PC-3 (cell line): ENCODE results near the gene HEMGN. TPM values are rescaled to one million over a fixed set of nuclear protein-coding genes. Genes with fewer than 3 reads are reported as not detected.

Source experiments
- ATAC-seq: fragments of 200-7000 bp; cut with Tn5 transposase; 2 replicates; pipeline ENCODE4 v1.9.1; 2020; ENCODE audit warnings: mild to moderate bottlenecking, moderate library complexity
- BruUV-seq: library from RNA; stranded (reverse); fragments of 400-500 nt; replicated peaks from 2 replicates; lab custom pipeline; 2021; lab: Mats Ljungman, UMichigan
- CTCF ChIA-PET: fragments of 300-600 bp; sonication (Branson Sonifier 250); formaldehyde crosslinking; loops from one replicate; lab custom pipeline; 2022; ENCODE audit warnings: antibody characterized with exemption; lab: Charles Lee
- POLR2A ChIA-PET: fragments of 300-600 bp; sonication (Branson Sonifier 250); formaldehyde crosslinking; loops from one replicate; lab custom pipeline; 2022; ENCODE audit warnings: antibody characterized with exemption; ENCODE audit not compliant: unreplicated experiment; lab: Charles Lee
- DNase-seq: peaks from one replicate; pipeline ENCODE4 v3.0.0-alpha.2; 2015
- H2AFZ ChIP-seq: fragments of 300-600 bp; sonication (generic); 2 replicates; pipeline ENCODE4 v1.6.0; 2016; ENCODE audit warnings: antibody characterized with exemption, low read length
- H3F3A ChIP-seq: fragments of 300-600 bp; sonication (generic); one replicate; pipeline ENCODE4 v1.6.0; 2017; ENCODE audit warnings: antibody characterized with exemption, low read length, control low read depth, mild to moderate bottlenecking; ENCODE audit not compliant: unreplicated experiment
- H3K27ac ChIP-seq: fragments of 300-600 bp; sonication (generic); 2 replicates; pipeline ENCODE4 v1.5.1; 2016; ENCODE audit warnings: mild to moderate bottlenecking, low read length
- H3K27me3 ChIP-seq: fragments of 300-600 bp; sonication (generic); 2 replicates; pipeline ENCODE4 v1.6.1; 2016; ENCODE audit warnings: low read length, mixed read lengths
- H3K36me3 ChIP-seq: fragments of 300-600 bp; sonication (generic); 2 replicates; pipeline ENCODE4 v1.6.1; 2016; ENCODE audit warnings: low read depth, mixed run types, low read length, mixed read lengths
- H3K4me1 ChIP-seq: fragments of 300-600 bp; sonication (generic); 2 replicates; pipeline ENCODE4 v1.5.1; 2016; ENCODE audit warnings: low read length; ENCODE audit not compliant: insufficient read depth
- H3K4me2 ChIP-seq: fragments of 300-600 bp; sonication (generic); 2 replicates; pipeline ENCODE4 v1.6.0; 2016; ENCODE audit warnings: low read length
- H3K4me3 ChIP-seq: fragments of 300-600 bp; sonication (generic); 2 replicates; pipeline ENCODE4 v1.5.1; 2016; ENCODE audit warnings: mild to moderate bottlenecking, low read length, mixed read lengths
- H3K79me2 ChIP-seq: fragments of 300-600 bp; sonication (generic); 2 replicates; pipeline ENCODE4 v1.6.1; 2017; ENCODE audit warnings: low read length, mixed read lengths
- H3K9ac ChIP-seq: fragments of 300-600 bp; sonication (generic); 2 replicates; pipeline ENCODE4 v1.6.0; 2016; ENCODE audit warnings: mild to moderate bottlenecking, low read length
- H3K9me2 ChIP-seq: fragments of 300-600 bp; sonication (generic); replicated peaks from 2 replicates; pipeline ENCODE4 v1.6.1; 2016; ENCODE audit warnings: mixed run types, low read length, mixed read lengths
- H3K9me3 ChIP-seq: fragments of 300-600 bp; sonication (generic); 2 replicates; pipeline ENCODE4 v1.6.1; 2016; ENCODE audit warnings: low read length, mixed read lengths
- H4K20me1 ChIP-seq: fragments of 300-600 bp; sonication (generic); 2 replicates; pipeline ENCODE4 v1.6.1; 2016; ENCODE audit warnings: low read length, mixed read lengths
- CTCF ChIP-seq: fragments of 300-600 bp; sonication (generic); conservative IDR thresholded peaks from 2 replicates; pipeline ENCODE4 v1.5.1; 2017; ENCODE audit warnings: antibody characterized with exemption, low read depth, mild to moderate bottlenecking, low read length
- EZH2 ChIP-seq: fragments of 300-600 bp; sonication (generic); IDR thresholded peaks from one replicate; pipeline ENCODE4 v1.6.1; 2017; ENCODE audit warnings: antibody characterized with exemption, mild to moderate bottlenecking, low read length; ENCODE audit not compliant: unreplicated experiment
- EZH2phosphoT487 ChIP-seq: fragments of 300-600 bp; sonication (generic); IDR thresholded peaks from 2 replicates; pipeline ENCODE4 v1.6.1; 2018; ENCODE audit warnings: mild to moderate bottlenecking, antibody characterized with exemption, low read length, borderline replicate concordance
- intact Hi-C: fragments of 100-400 bp; cut with micrococcal nuclease; formaldehyde crosslinking; loops from 2 replicates; pipeline ENCODE4 v1.9.0; 2023
- total RNA-seq: library from RNA; depleted of rRNA; stranded (reverse); fragments of >200 nt; gene quantifications from 2 replicates; pipeline ENCODE4 v1.2.3, GENCODE V29; 2014

The HEMGN gene
- total RNA-seq, 1 experiment from 2014 or later: not detected

DNA sequence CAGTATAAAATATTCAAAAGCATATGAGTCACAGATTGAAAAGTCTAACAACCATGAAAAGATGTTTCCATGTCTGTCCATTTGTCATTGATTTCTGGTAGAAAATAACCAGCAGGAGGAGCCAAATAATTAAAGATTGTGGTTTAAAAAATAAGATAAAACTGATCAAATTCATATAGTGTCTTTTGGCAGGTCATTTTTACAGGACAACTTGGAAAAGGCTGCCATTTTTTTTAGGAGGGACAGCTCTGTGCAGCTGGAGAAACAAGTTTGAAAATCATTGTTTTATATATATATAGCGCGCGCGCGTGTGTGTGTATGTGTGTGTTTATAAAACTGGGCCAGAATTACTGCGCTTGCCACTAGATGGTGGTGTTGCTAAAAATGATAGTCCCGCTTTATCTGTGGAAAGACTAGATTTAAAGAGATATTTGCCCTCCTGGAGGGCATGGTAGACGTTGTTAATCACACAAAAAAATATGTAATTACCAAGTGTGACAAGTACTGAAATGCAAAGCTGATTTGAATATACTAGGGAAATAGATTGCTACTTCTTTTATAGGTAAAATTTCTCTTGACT is 14.4 kb downstream of the HEMGN start:
- H3K27ac ChIP-seq: no peak overlapping the region; the same call in 1 of the 2 replicates
- intact Hi-C loops: loop anchor here (1.0 to 2.0 kb wide), 4 partner anchors 31 to 340 kb away; partner anchors contain the start of genes ANP32B and NANS
- CTCF ChIA-PET: no interaction called here

GRCh38 chr9:97921959-97922724 is 15.8 kb downstream of the HEMGN start, which contains the start of gene TRMO:
TSS of gene TRMO (minus strand) at chr9:97922500. CDS start at chr9:97922493, 7 bp downstream.
- Histone ChIP-seq H3K79me2 (peaks cover 7% of the 10 kb centered on the region), H3K36me3 (no peaks in the 10 kb centered on the region; the same call in 1 of the 2 replicates), H3K9me2 (no peaks in the 10 kb centered on the region), H3F3A (peaks cover 5% of the 10 kb centered on the region), H4K20me1 (no peaks in the 10 kb centered on the region), H3K27ac (peak within 1 kb of the TSS; percentile 89), H3K4me2 (peak within 1 kb of the TSS; percentile 100), H3K4me1 (peaks cover 10% of the 10 kb centered on the region), H2AFZ (peak within 1 kb of the TSS; percentile 100), H3K9me3 (no peaks in the 10 kb centered on the region), H3K9ac (peak within 1 kb of the TSS; percentile 87), H3K4me3 (peak within 1 kb of the TSS; percentile 76), H3K27me3 (peaks cover 14% of the 10 kb centered on the region; the same call in 1 of the 2 replicates)
- TF ChIP-seq EZH2phosphoT487 (no peak), CTCF (peak; percentile 73)
- ChIA-PET CTCF (interaction anchor here (0.6 kb wide), 2 partner anchors 44 to 875 kb away, joined by 7 read pairs; no protein-coding TSS in a partner anchor), POLR2A (interaction anchor here (0.6 kb wide), 1 partner anchor 286 kb away, joined by 5 read pairs; no protein-coding TSS in a partner anchor)
- ATAC-seq (peak; percentile 82), DNase-seq (peak; percentile 93)
- intact Hi-C loops: loop anchor here (1.0 to 2.0 kb wide), 3 partner anchors 61 to 289 kb away; partner anchors contain the start of genes ANP32B, NANS, NCBP1 and TSTD2
- TSS peak; percentile 96 for BruUV-seq

More for the DNA sequence above, 14.4 kb downstream of the HEMGN start:
- Histone ChIP-seq H3K27me3 (peaks cover 15% of the 10 kb centered on the region; the same call in 1 of the 2 replicates), H3K9me2 (no peaks in the 10 kb centered on the region), H3K79me2 (peaks cover 7% of the 10 kb centered on the region), H3K4me2 (peak overlapping the region; percentile 100), H2AFZ (peak overlapping the region; percentile 100), H3K4me3 (peak overlapping the region; percentile 35), H4K20me1 (no peaks in the 10 kb centered on the region), H3K36me3 (no peaks in the 10 kb centered on the region; the same call in 1 of the 2 replicates), H3K9me3 (no peaks in the 10 kb centered on the region), H3K9ac (0 out of 2 replicates have a peak overlapping the region, but pooled peaks have one; percentile 87), H3F3A (peaks cover 5% of the 10 kb centered on the region), H3K4me1 (peaks cover 10% of the 10 kb centered on the region)
- BruUV-seq: no TSS peak
- POLR2A ChIA-PET: interaction anchor here (0.6 kb wide), 1 partner anchor 255 kb away, joined by 3 read pairs; no protein-coding TSS in a partner anchor
- ATAC-seq: peak; percentile 56
- TF ChIP-seq CTCF: peak; percentile 85; the same call in 1 of the 2 replicates
- TF ChIP-seq EZH2: no peak
- TF ChIP-seq EZH2phosphoT487: no peak
- peak; percentile 77 for DNase-seq
